ENCODE data around the gene IGFBP6. TPM values are rescaled to one million over a fixed set of nuclear protein-coding genes. Genes with fewer than 3 reads are reported as not detected.

IGFBP6 gene
- total and polyA plus RNA-seq, 12 donors = 12.9 to 559 (median 212) TPM

- Histone ChIP-seq H3K4me3 (no peak overlapping the region), H3K9me3 (replicated peaks in 1 of 3) (no peaks in the 10 kb centered on the region), H3K27me3 (no peaks in the 10 kb centered on the region), H3K36me3 (replicated peaks in 1 of 2) (peaks cover 0 to 31% of the 10 kb centered on the region in 2 donors), H3K4me1 (replicated peaks in 1 of 2) (peaks cover 25 to 66% of the 10 kb centered on the region in 2 donors), H3K27ac (peak overlapping the region in 2 of 5 donors; percentile 41 to 60)
- DNase-seq = peak in 1 of 7 donors; percentile 49
- intact Hi-C loops (cut with DNase I) = no loop called here
- 71 to 79% (median 76%) methylated on average over 6 of the region's 6 CpGs for WGBS, 4 donors
- TF ChIP-seq CTCF (IDR thresholded peaks at IDR 0.05) = no peak
- no peak for TF ChIP-seq POLR2A (IDR thresholded peaks at IDR 0.05)
These were observed 23.6 kb upstream of the IGFBP6 start for GRCh38 chr12:53073881-53074280.

GRCh38 chr12:53074283-53074998, 23.0 kb upstream of the IGFBP6 start:
- intact Hi-C loops (cut with DNase I) = no loop called here
- WGBS, 4 donors = 90 to 92% (median 91%) methylated on average over 11 of the region's 11 CpGs
- peak overlapping the region in 2 of 5 donors; percentile 41 to 60 for H3K27ac ChIP-seq
- peak in 1 of 7 donors; percentile 53 for DNase-seq
- H3K4me3 ChIP-seq = no peak overlapping the region
- no peaks in the 10 kb centered on the region for H3K9me3 ChIP-seq (replicated peaks in 1 of 3)
- TF ChIP-seq CTCF (IDR thresholded peaks at IDR 0.05) (no peak), POLR2A (IDR thresholded peaks at IDR 0.05) (no peak)
- H3K36me3 ChIP-seq (replicated peaks in 1 of 2) = peaks cover 0 to 31% of the 10 kb centered on the region in 2 donors
- peaks cover 25 to 60% of the 10 kb centered on the region in 2 donors for H3K4me1 ChIP-seq (replicated peaks in 1 of 2)
- no peaks in the 10 kb centered on the region for H3K27me3 ChIP-seq

GRCh38 chr12:53074999-53075370, 22.5 kb upstream of the IGFBP6 start:
- Histone ChIP-seq H3K27me3 (no peaks in the 10 kb centered on the region), H3K36me3 (replicated peaks in 1 of 2) (peaks cover 0 to 31% of the 10 kb centered on the region in 2 donors), H3K4me3 (no peak overlapping the region), H3K9me3 (replicated peaks in 1 of 3) (no peaks in the 10 kb centered on the region), H3K4me1 (replicated peaks in 1 of 2) (peaks cover 27 to 60% of the 10 kb centered on the region in 2 donors), H3K27ac (peak overlapping the region in 2 of 5 donors; percentile 41 to 62)
- no peak for TF ChIP-seq POLR2A (IDR thresholded peaks at IDR 0.05)
- no peak for TF ChIP-seq CTCF (IDR thresholded peaks at IDR 0.05)
- WGBS, 4 donors = 80 to 94% (median 90%) methylated on average over 3 of the region's 3 CpGs
- DNase-seq = peak in 1 of 7 donors; percentile 49
- intact Hi-C loops (cut with DNase I) = no loop called here

- DNase-seq = peak in 1 of 7 donors; percentile 6
- Histone ChIP-seq H3K4me3 (no peak overlapping the region), H3K27me3 (no peaks in the 10 kb centered on the region), H3K4me1 (replicated peaks in 1 of 2) (peaks cover 27 to 55% of the 10 kb centered on the region in 2 donors), H3K36me3 (replicated peaks in 1 of 2) (peaks cover 0 to 31% of the 10 kb centered on the region in 2 donors), H3K27ac (peak overlapping the region in 2 of 5 donors; percentile 11 to 61), H3K9me3 (replicated peaks in 1 of 3) (no peaks in the 10 kb centered on the region)
- intact Hi-C loops (cut with DNase I) = no loop called here
- 91 to 96% (median 92%) methylated on average over 3 of the region's 3 CpGs for WGBS, 4 donors
- TF ChIP-seq POLR2A (IDR thresholded peaks at IDR 0.05) (no peak), CTCF (IDR thresholded peaks at IDR 0.05) (no peak)
These were observed 21.0 kb upstream of the IGFBP6 start for GRCh38 chr12:53076461-53076860.

Data from adrenal gland (tissue), 12 donors.